H1 (cell line): Measurements from ENCODE around the gene HP1BP3. TPM values are rescaled to one million over a fixed set of nuclear protein-coding genes. Genes with fewer than 3 reads are reported as not detected.

Source experiments
- CREB1 ChIP-seq: IDR thresholded peaks from 2 replicates; pipeline ENCODE4 v1.6.1; 2012; ENCODE audit warnings: inconsistent platforms
- CTCF ChIP-seq, 3 experiments: IDR thresholded peaks; 1 replicate in 2 of 3; 2 replicates in 1 of 3; pipeline versions ENCODE4 v1.5.1 to v1.6.1; 2011; ENCODE audit warnings: low read length in 3 of 3, mild to moderate bottlenecking in 3 of 3, inconsistent platforms in 2 of 3, low read depth in 1 of 3, moderate library complexity in 1 of 3; ENCODE audit not compliant: insufficient read depth in 1 of 3; ENCODE audit errors: control extremely low read depth in 1 of 3
- EZH2 ChIP-seq: fragments of 200-600 bp; sonication (generic); IDR thresholded peaks from 2 replicates; pipeline ENCODE4 v1.7.1; 2012; ENCODE audit warnings: low read depth, mild to moderate bottlenecking, moderate library complexity, low read length, inconsistent platforms; ENCODE audit not compliant: severe bottlenecking
- KDM1A ChIP-seq: fragments of 200-600, 300-600 bp; sonication (generic); IDR thresholded peaks from 2 replicates; pipeline ENCODE4 v1.7.1; 2016; ENCODE audit warnings: mild to moderate bottlenecking, low read length, borderline replicate concordance
- MAX ChIP-seq: IDR thresholded peaks from 2 replicates; pipeline ENCODE4 v1.6.1; 2012; ENCODE audit warnings: inconsistent platforms
- RAD21 ChIP-seq, 2 experiments: IDR thresholded peaks in 1 of 2; conservative IDR thresholded peaks in 1 of 2; 2 replicates each; pipeline ENCODE4 v1.6.1; 2011; ENCODE audit warnings: low read depth in 2 of 2, low read length in 2 of 2, improper control_type of control experiment in 1 of 2, inconsistent platforms in 1 of 2, mild to moderate bottlenecking in 1 of 2, moderate library complexity in 1 of 2
- RBBP5 ChIP-seq: IDR thresholded peaks from 2 replicates; pipeline ENCODE4 v1.7.1; 2012; ENCODE audit warnings: low read depth, mild to moderate bottlenecking, inconsistent platforms, low read length, moderate library complexity, borderline replicate concordance
- SIN3A ChIP-seq, 2 experiments: IDR thresholded peaks in 1 of 2; conservative IDR thresholded peaks in 1 of 2; 2 replicates each; pipeline ENCODE4 v1.6.1; 2011 to 2012; ENCODE audit warnings: low read length in 2 of 2, improper control_type of control experiment in 1 of 2, low read depth in 1 of 2, mild to moderate bottlenecking in 1 of 2
- TAF7 ChIP-seq: optimal IDR thresholded peaks from 2 replicates; pipeline ENCODE3; 2011; ENCODE audit warnings: low read depth, mild to moderate bottlenecking, inconsistent platforms, low read length, moderate library complexity, borderline replicate concordance
- USF2 ChIP-seq: IDR thresholded peaks from 2 replicates; pipeline ENCODE4 v1.6.1; 2011; ENCODE audit warnings: low read length, improper control_type of control experiment
- polyA plus RNA-seq, 7 experiments: library from polyadenylated mRNA; depleted of rRNA in 3 of 7; stranded (reverse) in 5 of 7; unstranded in 2 of 7; fragments of >200 nt in 5 of 7; fragments of 200-250 nt in 2 of 7; gene quantifications; 1 replicate in 5 of 7; 2 replicates in 1 of 7; 4 replicates in 1 of 7; pipeline versions ENCODE4 v1.2.1 to v1.2.3, GENCODE V29; 2011 to 2013; ENCODE audit warnings: missing spikeins in 2 of 7, mixed read lengths in 2 of 7
- total RNA-seq: library from RNA; stranded (reverse); fragmentation: NEBNext Ultra II Directional; extraction: Animal tissue kit (Norgen Biotek cat#: 25700); gene quantifications from 2 replicates; pipeline ENCODE4 v1.2.1, GENCODE V29; 2021

The HP1BP3 gene
- total and polyA plus RNA-seq, 2 of the 8 experiments (the other 6 are each of a cell fraction or from before 2014, with no cell fraction given): 47.4 to 125 TPM

GRCh38 chr1:20696397-20697333, 90.4 kb downstream of the HP1BP3 start (continued):
- TF ChIP-seq SIN3A (conservative IDR thresholded peaks at IDR 0.05 in 1 of 2, IDR thresholded peaks at IDR 0.05 in 1 of 2; ENCODE audit: low read depth in 1 of 2, low read length in 2 of 2) (0 out of 4 replicates have a peak, but pooled peaks of 1 of the 2 experiments have one; percentile 66), USF2 (peak; percentile 81), EZH2 (no peak), KDM1A (0 out of 2 replicates have a peak, but pooled peaks have one; percentile 59), TAF7 (peak; percentile 34), CTCF (IDR thresholded peaks at IDR 0.05; ENCODE audit: control extremely low read depth in 1 of 3, insufficient read depth in 1 of 3, low read depth in 1 of 3, low read length in 3 of 3) (peak; percentile 83 to 96 (median 85)), CREB1 (peak; percentile 49; the same call in 1 of the 2 replicates), RBBP5 (0 out of 2 replicates have a peak, but pooled peaks have one; percentile 41), MAX (peak; percentile 87), RAD21 (IDR thresholded peaks at IDR 0.05 in 1 of 2, conservative IDR thresholded peaks at IDR 0.05 in 1 of 2; ENCODE audit: low read depth in 2 of 2, low read length in 2 of 2) (peak; percentile 86 to 87)
